Sigmoid colon (tissue), 7 donors: ENCODE results near the gene NCOA1. TPM values are rescaled to one million over a fixed set of nuclear protein-coding genes. Genes with fewer than 3 reads are reported as not detected.
A peak's percentile ranks its signal among the peaks of the same experiment; 100 is the strongest.

Source experiments
- DNase-seq: peaks from one replicate; pipeline ENCODE4 v3.0.0-alpha.2; 2019
- H3K27ac ChIP-seq, 4 donors: fragments of 200-600 bp; sonication (generic); one replicate each; pipeline ENCODE4 v1.5.1; 2016 to 2019; ENCODE audit warnings: mild to moderate bottlenecking in 1 of 4
- H3K27me3 ChIP-seq, 3 donors: fragments of 200-600 bp; sonication (generic); one replicate each; pipeline ENCODE4 v1.5.1; 2019; ENCODE audit warnings: mild to moderate bottlenecking in 1 of 3
- H3K36me3 ChIP-seq, 4 donors: fragments of 200-600 bp; sonication (generic); one replicate each; pipeline ENCODE4 v1.5.1; 2016 to 2019
- H3K4me1 ChIP-seq, 4 donors: fragments of 200-600 bp; sonication (generic); one replicate each; pipeline ENCODE4 v1.5.1; 2017 to 2019
- H3K4me3 ChIP-seq, 4 donors: fragments of 200-600 bp; sonication (generic); one replicate each; pipeline ENCODE4 v1.5.1; 2017 to 2019; ENCODE audit warnings: mild to moderate bottlenecking in 2 of 4, moderate library complexity in 1 of 4
- H3K9me3 ChIP-seq, 4 donors: fragments of 200-600 bp in 3 of 4; sonication (generic) in 3 of 4; one replicate each; pipeline versions ENCODE4 v1.5.1 to v1.6.1; 2013 to 2019
- EP300 ChIP-seq, 4 donors: sonication (generic); formaldehyde crosslinking; IDR thresholded peaks; one replicate each; pipeline ENCODE4 v1.6.1; 2017; ENCODE audit warnings: antibody characterized with exemption in 4 of 4
- POLR2A ChIP-seq, 2 donors: fragments of 450-650 bp; IDR thresholded peaks; one replicate each; pipeline ENCODE4 v1.6.1; 2016; ENCODE audit warnings: antibody characterized with exemption in 2 of 2, mild to moderate bottlenecking in 2 of 2, moderate library complexity in 2 of 2
- POLR2AphosphoS5 ChIP-seq, 4 donors: sonication (generic); formaldehyde crosslinking; IDR thresholded peaks; one replicate each; pipeline ENCODE4 v1.6.1; 2017; ENCODE audit warnings: antibody characterized with exemption in 4 of 4
- WGBS, 2 donors: extraction: QIAGEN DNeasy Blood & Tissue Kit; methylation state at CpG; one replicate each; pipeline ENCODE4 v1.1.7; 2013; 5-methylcytosine and 5-hydroxymethylcytosine counted together
- intact Hi-C: fragments of 100-400 bp; cut with DNase I; formaldehyde crosslinking; loops from one replicate; pipeline ENCODE4 v1.15.1; 2023
- polyA plus RNA-seq, 3 donors: library from polyadenylated mRNA; stranded (reverse); fragments of 200-250 nt; gene quantifications; one replicate each; pipeline ENCODE4 v1.2.3, GENCODE V29; 2013
- total RNA-seq, 4 donors: library from RNA; depleted of rRNA; stranded (reverse); fragments of >200 nt; gene quantifications; one replicate each; pipeline ENCODE4 v1.1.0, GENCODE V29; 2016
- TF ChIP-seq, protein P1 (sequence below), 4 experiments: fragments of 450-650 bp in 3 of 4; fragments of 200-600 bp in 1 of 4; IDR thresholded peaks; one replicate each; pipeline ENCODE4 v1.5.1; 2016 to 2019; ENCODE audit warnings: antibody characterized with exemption in 4 of 4, mild to moderate bottlenecking in 3 of 4, moderate library complexity in 2 of 4
- donor health status: healthy with polysubstance abuse.
- donor health status: Bipolar disorder and iron deficiency.
- donor health status: healthy.

NCOA1 gene
- total and polyA plus RNA-seq, 7 donors: 11.3 to 61.7 (median 49.2) TPM

DNA sequence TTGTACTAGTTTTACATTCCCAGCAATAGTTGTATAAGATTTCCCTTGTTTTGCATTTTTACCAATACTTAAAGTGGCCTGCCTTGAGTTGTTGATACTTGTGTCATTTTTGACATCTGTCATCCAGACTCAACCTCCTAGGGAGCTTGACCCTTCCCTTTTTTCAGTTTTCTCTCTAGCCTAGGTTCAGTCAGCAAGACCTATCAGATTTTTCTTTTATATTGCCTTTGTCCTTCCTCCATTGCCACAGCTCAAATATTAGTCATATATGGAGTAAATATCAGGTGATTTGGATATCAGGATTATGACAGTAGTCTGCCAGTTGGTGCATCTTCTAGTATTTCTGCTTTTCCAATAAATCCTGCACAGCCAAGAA lies 315.6 kb downstream of the NCOA1 start:
- intact Hi-C loops: no loop called here
- H3K36me3 ChIP-seq: no peaks in the 10 kb centered on the region
- H3K27ac ChIP-seq: no peak overlapping the region
- no peak overlapping the region for H3K4me3 ChIP-seq
- no peaks in the 10 kb centered on the region for H3K27me3 ChIP-seq
- TF ChIP-seq POLR2A (IDR thresholded peaks at IDR 0.05) (no peak), EP300 (IDR thresholded peaks at IDR 0.05) (no peak), POLR2AphosphoS5 (IDR thresholded peaks at IDR 0.05) (no peak)
- TF ChIP-seq, protein P1, sequence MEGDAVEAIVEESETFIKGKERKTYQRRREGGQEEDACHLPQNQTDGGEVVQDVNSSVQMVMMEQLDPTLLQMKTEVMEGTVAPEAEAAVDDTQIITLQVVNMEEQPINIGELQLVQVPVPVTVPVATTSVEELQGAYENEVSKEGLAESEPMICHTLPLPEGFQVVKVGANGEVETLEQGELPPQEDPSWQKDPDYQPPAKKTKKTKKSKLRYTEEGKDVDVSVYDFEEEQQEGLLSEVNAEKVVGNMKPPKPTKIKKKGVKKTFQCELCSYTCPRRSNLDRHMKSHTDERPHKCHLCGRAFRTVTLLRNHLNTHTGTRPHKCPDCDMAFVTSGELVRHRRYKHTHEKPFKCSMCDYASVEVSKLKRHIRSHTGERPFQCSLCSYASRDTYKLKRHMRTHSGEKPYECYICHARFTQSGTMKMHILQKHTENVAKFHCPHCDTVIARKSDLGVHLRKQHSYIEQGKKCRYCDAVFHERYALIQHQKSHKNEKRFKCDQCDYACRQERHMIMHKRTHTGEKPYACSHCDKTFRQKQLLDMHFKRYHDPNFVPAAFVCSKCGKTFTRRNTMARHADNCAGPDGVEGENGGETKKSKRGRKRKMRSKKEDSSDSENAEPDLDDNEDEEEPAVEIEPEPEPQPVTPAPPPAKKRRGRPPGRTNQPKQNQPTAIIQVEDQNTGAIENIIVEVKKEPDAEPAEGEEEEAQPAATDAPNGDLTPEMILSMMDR (IDR thresholded peaks at IDR 0.05): no peak
- no peaks in the 10 kb centered on the region for H3K4me1 ChIP-seq
- no peak for DNase-seq
- peaks cover 0 to 5% (median 0%) of the 10 kb centered on the region in 4 donors for H3K9me3 ChIP-seq

DNA sequence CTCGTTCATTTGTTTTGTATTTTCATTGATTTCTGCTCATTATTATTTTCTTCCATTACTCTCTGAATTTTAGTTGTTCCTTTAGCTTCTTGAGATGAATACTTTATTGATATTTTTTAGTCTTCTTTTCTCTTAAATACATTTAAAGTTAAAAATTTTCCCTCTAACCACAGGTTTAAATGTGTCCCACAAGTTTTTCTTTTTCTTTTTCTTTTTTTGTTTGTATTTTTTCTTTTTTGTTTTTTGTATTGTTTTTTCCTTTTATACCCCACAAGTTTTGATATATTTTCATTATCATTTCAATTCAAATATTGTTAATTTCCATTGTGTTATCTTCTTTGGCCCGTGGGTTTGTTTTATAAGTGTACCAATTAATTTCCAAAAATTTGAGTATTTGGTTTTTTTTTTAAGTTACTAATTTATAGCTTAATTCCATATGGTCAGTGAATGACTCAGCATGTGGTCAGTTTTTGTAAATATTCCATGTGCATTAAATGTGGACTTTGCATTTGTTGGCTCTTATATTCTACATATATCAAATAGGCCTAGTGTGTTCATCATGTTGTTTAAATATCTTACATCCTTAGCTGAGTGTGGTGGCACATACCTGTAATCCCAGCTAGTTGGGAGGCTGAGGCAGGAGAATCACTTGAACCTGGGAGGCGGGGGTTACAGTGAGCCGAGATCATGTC lies 318.4 kb downstream of the NCOA1 start:
- WGBS, 2 donors: 92 to 93% methylated on average over 4 of the region's 4 CpGs
- DNase-seq: no peak
- intact Hi-C loops: no loop called here

DNA sequence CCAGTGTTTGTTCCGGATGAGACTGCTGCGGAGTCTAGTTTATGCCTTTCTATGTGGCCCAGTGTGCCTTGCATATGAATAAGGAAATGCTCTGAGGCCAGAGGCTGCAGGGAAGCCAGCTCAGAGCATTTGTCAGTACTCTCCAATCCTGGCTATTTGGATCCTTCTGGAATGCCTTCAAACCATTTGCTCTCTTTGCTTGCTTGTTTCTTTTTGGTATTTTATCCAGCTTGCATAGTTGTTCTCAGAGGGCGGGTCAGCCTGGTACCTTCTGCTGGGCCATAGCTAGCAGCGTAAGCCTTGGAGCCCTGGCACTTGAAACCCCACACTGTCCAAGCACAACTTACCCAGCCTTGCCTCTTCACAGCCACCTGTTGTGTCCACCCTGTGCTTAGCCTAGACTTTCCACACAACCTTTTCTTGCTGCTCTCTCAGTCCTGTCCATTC lies 322.7 kb downstream of the NCOA1 start:
- Histone ChIP-seq H3K4me3 (no peak overlapping the region), H3K36me3 (peaks cover 0 to 10% (median 0%) of the 10 kb centered on the region in 4 donors), H3K27ac (no peak overlapping the region), H3K9me3 (no peaks in the 10 kb centered on the region), H3K27me3 (no peaks in the 10 kb centered on the region), H3K4me1 (no peaks in the 10 kb centered on the region)
- WGBS, 2 donors: 97 to 98% methylated on average over 4 of the region's 4 CpGs
- no peak for TF ChIP-seq POLR2A (IDR thresholded peaks at IDR 0.05)
- TF ChIP-seq, protein P1 (IDR thresholded peaks at IDR 0.05): no peak
- TF ChIP-seq EP300 (IDR thresholded peaks at IDR 0.05): no peak
- TF ChIP-seq POLR2AphosphoS5 (IDR thresholded peaks at IDR 0.05): no peak
- intact Hi-C loops: no loop called here
- DNase-seq: peak; percentile 28

More for the DNA sequence above, 318.4 kb downstream of the NCOA1 start:
- Histone ChIP-seq H3K9me3 (peaks cover 0 to 5% (median 0%) of the 10 kb centered on the region in 4 donors), H3K27ac (no peak overlapping the region), H3K36me3 (no peaks in the 10 kb centered on the region), H3K4me3 (no peak overlapping the region), H3K4me1 (no peaks in the 10 kb centered on the region), H3K27me3 (no peaks in the 10 kb centered on the region)
- TF ChIP-seq POLR2AphosphoS5 (IDR thresholded peaks at IDR 0.05) (no peak), POLR2A (IDR thresholded peaks at IDR 0.05) (no peak), EP300 (IDR thresholded peaks at IDR 0.05) (no peak)

DNA sequence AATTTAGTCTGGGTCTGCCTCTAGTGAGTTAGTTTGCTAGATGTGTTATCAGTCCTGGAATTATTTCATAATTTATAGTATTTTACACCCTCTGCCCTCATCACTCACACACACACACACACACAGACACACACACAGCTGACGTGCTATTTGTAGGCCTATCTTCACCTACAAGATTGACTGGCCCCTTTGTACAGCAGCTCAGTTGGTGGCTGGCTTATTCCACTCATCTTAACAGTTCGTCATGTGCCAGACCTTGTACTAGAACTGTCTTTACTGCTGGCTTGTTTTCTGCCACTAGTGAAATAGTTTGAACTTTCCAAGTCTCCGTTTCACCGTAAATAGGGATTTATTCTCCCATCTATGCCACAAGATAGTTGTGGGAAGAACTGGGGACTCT lies 323.5 kb downstream of the NCOA1 start:
- no peak overlapping the region for H3K27ac ChIP-seq
- H3K9me3 ChIP-seq: no peaks in the 10 kb centered on the region
- H3K27me3 ChIP-seq: no peaks in the 10 kb centered on the region
- H3K4me3 ChIP-seq: no peak overlapping the region
- no peak for DNase-seq
- intact Hi-C loops: no loop called here
- 88 to 95% methylated on average over 4 of the region's 4 CpGs for WGBS, 2 donors
- H3K4me1 ChIP-seq: no peaks in the 10 kb centered on the region
- peaks cover 0 to 13% (median 0%) of the 10 kb centered on the region in 4 donors for H3K36me3 ChIP-seq
- TF ChIP-seq EP300 (IDR thresholded peaks at IDR 0.05) (no peak), POLR2AphosphoS5 (IDR thresholded peaks at IDR 0.05) (no peak), POLR2A (IDR thresholded peaks at IDR 0.05) (no peak)
- TF ChIP-seq, protein P1 (IDR thresholded peaks at IDR 0.05): no peak

DNA sequence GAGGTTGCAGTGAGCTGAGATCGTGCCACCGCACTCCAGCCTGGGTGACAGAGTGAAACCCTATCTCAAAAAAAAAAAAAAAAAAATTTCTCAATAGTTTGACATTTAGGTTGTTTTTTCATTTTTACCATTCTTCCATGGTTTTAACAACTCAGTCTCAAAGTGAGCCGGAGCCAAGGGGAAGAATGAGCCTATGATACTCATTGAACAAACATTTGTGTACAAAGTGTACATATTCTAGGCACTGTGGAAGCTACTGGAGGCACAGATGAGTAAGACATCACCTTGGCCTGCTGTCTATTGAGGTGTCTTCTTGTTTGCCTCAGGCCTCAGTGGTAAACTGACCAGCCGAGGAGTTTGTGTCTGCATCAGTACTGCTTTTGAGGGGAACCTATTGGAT lies 324.1 kb downstream of the NCOA1 start:
- Histone ChIP-seq H3K27ac (no peak overlapping the region), H3K4me3 (no peak overlapping the region), H3K27me3 (no peaks in the 10 kb centered on the region), H3K9me3 (no peaks in the 10 kb centered on the region), H3K4me1 (no peaks in the 10 kb centered on the region), H3K36me3 (peaks cover 0 to 19% (median 0%) of the 10 kb centered on the region in 4 donors)
- TF ChIP-seq EP300 (IDR thresholded peaks at IDR 0.05): no peak
- TF ChIP-seq POLR2AphosphoS5 (IDR thresholded peaks at IDR 0.05): no peak
- no peak for TF ChIP-seq POLR2A (IDR thresholded peaks at IDR 0.05)
- TF ChIP-seq, protein P1 (IDR thresholded peaks at IDR 0.05): no peak
- 95 to 97% methylated on average over 4 of the region's 4 CpGs for WGBS, 2 donors
- DNase-seq: peak; percentile 6
- intact Hi-C loops: no loop called here
